Neural progenitor cell (in vitro differentiated cells): Measurements from ENCODE around the gene PPIC. TPM values are rescaled to one million over a fixed set of nuclear protein-coding genes. Genes with fewer than 3 reads are reported as not detected.

Source experiments
- DNase-seq: peaks from one replicate; pipeline ENCODE4 v3.0.0-alpha.2; 2016; ENCODE audit warnings: low spot score
- H2AFZ ChIP-seq: fragments of 200-600 bp; sonication (generic); replicated peaks from 2 replicates; pipeline ENCODE4 v1.6.1; 2016; ENCODE audit warnings: antibody characterized with exemption
- H3F3A ChIP-seq: fragments of 200-600 bp; sonication (generic); 2 replicates; pipeline ENCODE4 v1.6.1; 2016; ENCODE audit warnings: antibody characterized with exemption, low read depth
- H3K27ac ChIP-seq: fragments of 200-600 bp; sonication (generic); 2 replicates; pipeline ENCODE4 v1.5.1; 2016; ENCODE audit warnings: mild to moderate bottlenecking
- H3K27me3 ChIP-seq: fragments of 200-600 bp; sonication (generic); 2 replicates; pipeline ENCODE4 v1.6.1; 2016; ENCODE audit warnings: mild to moderate bottlenecking, moderate library complexity
- H3K36me3 ChIP-seq: fragments of 200-600 bp; sonication (generic); 2 replicates; pipeline ENCODE4 v1.5.1; 2016
- H3K4me1 ChIP-seq: fragments of 200-600 bp; sonication (generic); 2 replicates; pipeline ENCODE4 v1.6.1; 2016; ENCODE audit warnings: mixed run types
- H3K4me2 ChIP-seq: fragments of 200-600 bp; sonication (generic); 2 replicates; pipeline ENCODE4 v1.6.1; 2016
- H3K4me3 ChIP-seq: fragments of 200-600 bp; sonication (generic); 2 replicates; pipeline ENCODE4 v1.5.1; 2016
- H3K79me2 ChIP-seq: fragments of 200-600 bp; sonication (generic); 2 replicates; pipeline ENCODE4 v1.6.1; 2016; ENCODE audit warnings: low read depth
- H3K9ac ChIP-seq: fragments of 200-600 bp; sonication (generic); 2 replicates; pipeline ENCODE4 v1.6.1; 2016
- H3K9me3 ChIP-seq: fragments of 200-600 bp; sonication (generic); 2 replicates; pipeline ENCODE4 v1.5.1; 2016; ENCODE audit warnings: low read depth
- H4K20me1 ChIP-seq: fragments of 200-600 bp; sonication (generic); 2 replicates; pipeline ENCODE4 v1.6.1; 2016; ENCODE audit warnings: low read depth
- H3K27ac Mint-ChIP-seq: 3 replicates; pipeline ENCODE4 v1.8.0; 2021; ENCODE audit warnings: mixed read lengths
- H3K27me3 Mint-ChIP-seq: 2 replicates; pipeline ENCODE4 v1.8.0; 2022; ENCODE audit warnings: low read depth, mild to moderate bottlenecking, inconsistent platforms, moderate library complexity, mixed read lengths; ENCODE audit not compliant: insufficient read depth
- H3K36me3 Mint-ChIP-seq: 3 replicates; pipeline ENCODE4 v1.8.0; 2021; ENCODE audit warnings: mixed read lengths
- H3K4me1 Mint-ChIP-seq: 3 replicates; pipeline ENCODE4 v1.8.0; 2021; ENCODE audit warnings: mixed read lengths
- H3K4me3 Mint-ChIP-seq: 3 replicates; pipeline ENCODE4 v1.8.0; 2021; ENCODE audit warnings: mild to moderate bottlenecking, moderate library complexity, mixed read lengths
- H3K9me3 Mint-ChIP-seq: 3 replicates; pipeline ENCODE4 v1.8.0; 2020; ENCODE audit warnings: mixed read lengths
- EZH2 ChIP-seq: fragments of 200-600 bp; sonication (generic); IDR thresholded peaks from 2 replicates; pipeline ENCODE4 v1.6.1; 2017; ENCODE audit warnings: antibody characterized with exemption, mild to moderate bottlenecking, moderate library complexity
- EZH2phosphoT487 ChIP-seq: fragments of 200-600 bp; sonication (generic); IDR thresholded peaks from 2 replicates; pipeline ENCODE4 v1.6.1; 2017; ENCODE audit warnings: antibody characterized with exemption
- total RNA-seq: library from RNA; depleted of rRNA; stranded (reverse); fragments of >200 nt; gene quantifications from 2 replicates; pipeline ENCODE4 v1.2.3, GENCODE V29; 2015; ENCODE audit warnings: low replicate concordance
- TF ChIP-seq, protein P1 (sequence below): fragments of 200-600 bp; sonication (generic); IDR thresholded peaks from 2 replicates; pipeline ENCODE4 v1.5.1; 2017; ENCODE audit warnings: antibody characterized with exemption, mild to moderate bottlenecking

PPIC gene
- total RNA-seq, 1 donor from 2014 or later, result not detected

DNA sequence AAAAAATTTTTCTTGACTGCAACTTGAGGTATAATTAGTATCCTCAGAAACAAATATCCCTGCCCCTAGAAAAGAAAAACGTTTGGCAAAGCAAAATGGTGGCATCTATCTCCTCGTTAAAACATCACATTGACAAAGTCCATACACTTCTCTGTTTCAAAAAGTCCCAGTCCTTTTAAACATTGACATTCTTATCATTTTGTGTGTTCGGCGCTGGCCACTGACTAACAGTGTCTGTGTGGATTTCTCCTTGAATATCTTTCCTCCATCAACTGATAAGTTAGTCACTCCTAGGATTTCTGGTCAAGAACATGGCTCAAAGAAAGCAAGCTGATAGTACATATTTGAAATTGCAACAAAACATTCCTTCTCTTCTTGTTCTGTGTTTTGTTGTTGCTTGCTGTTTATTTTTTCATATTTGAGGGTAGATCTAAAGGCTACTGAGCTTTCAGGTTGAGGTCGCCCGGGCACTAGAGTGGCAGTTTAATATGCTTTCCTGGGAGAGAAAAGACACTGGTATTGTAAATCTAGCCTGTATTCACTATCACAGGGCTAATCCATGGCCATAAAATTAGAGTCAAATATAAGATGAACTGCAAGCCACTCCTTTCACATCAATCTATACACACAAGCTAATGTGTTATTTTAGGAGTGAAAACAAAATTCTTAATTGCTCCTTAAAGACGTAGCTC is 8.5 kb upstream of the PPIC start:
- Histone ChIP-seq H3K9me3 (no peaks in the 10 kb centered on the region), H3K4me1 (no peaks in the 10 kb centered on the region), H3F3A (no peaks in the 10 kb centered on the region), H3K27ac (no peak overlapping the region), H3K36me3 (no peaks in the 10 kb centered on the region), H2AFZ (no peak overlapping the region), H3K4me2 (no peak overlapping the region), H3K27me3 (peaks cover 16% of the 10 kb centered on the region), H3K4me3 (no peak overlapping the region), H3K79me2 (no peaks in the 10 kb centered on the region), H4K20me1 (no peaks in the 10 kb centered on the region), H3K9ac (no peak overlapping the region)
- Mint-ChIP-seq H3K36me3 (no peaks in the 10 kb centered on the region), H3K9me3 (no peaks in the 10 kb centered on the region), H3K27ac (no peak overlapping the region), H3K4me1 (no peaks in the 10 kb centered on the region), H3K27me3 (no peaks in the 10 kb centered on the region), H3K4me3 (no peak overlapping the region)
- no peak for TF ChIP-seq EZH2phosphoT487
- no peak for DNase-seq

DNA sequence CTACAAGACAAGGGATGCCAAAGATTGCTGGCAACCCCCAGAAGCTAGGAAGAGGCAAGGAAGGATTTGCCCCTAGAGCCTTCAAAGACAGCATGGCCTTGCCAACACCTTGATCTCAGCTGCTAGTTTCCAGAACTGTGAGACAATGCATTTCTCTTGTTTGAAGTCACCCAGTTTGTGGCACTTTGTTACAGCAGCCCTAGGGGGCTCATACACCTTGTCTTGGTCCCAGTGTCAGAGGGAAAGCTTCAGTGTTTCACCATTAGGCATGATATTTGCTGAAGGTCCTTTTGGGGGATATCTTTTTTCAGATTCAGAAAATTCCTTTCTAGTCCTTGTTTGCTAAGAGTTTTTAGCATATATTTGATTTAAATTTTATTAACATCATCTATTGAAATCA is 3.1 kb upstream of the PPIC start:
- Histone ChIP-seq H3K36me3 (no peaks in the 10 kb centered on the region), H3K4me3 (no peak overlapping the region), H3K9ac (no peak overlapping the region), H3F3A (peaks cover 3% of the 10 kb centered on the region), H2AFZ (no peak overlapping the region), H4K20me1 (peaks cover 15% of the 10 kb centered on the region), H3K27ac (no peak overlapping the region), H3K79me2 (no peaks in the 10 kb centered on the region), H3K27me3 (peaks cover 70% of the 10 kb centered on the region), H3K9me3 (no peaks in the 10 kb centered on the region), H3K4me1 (peaks cover 6% of the 10 kb centered on the region), H3K4me2 (no peak overlapping the region)
- no peak for TF ChIP-seq EZH2
- no peak for DNase-seq
- Mint-ChIP-seq H3K36me3 (no peaks in the 10 kb centered on the region), H3K4me1 (peaks cover 6% of the 10 kb centered on the region), H3K9me3 (no peaks in the 10 kb centered on the region), H3K27me3 (peaks cover 25% of the 10 kb centered on the region), H3K27ac (no peak overlapping the region), H3K4me3 (no peak overlapping the region)

DNA sequence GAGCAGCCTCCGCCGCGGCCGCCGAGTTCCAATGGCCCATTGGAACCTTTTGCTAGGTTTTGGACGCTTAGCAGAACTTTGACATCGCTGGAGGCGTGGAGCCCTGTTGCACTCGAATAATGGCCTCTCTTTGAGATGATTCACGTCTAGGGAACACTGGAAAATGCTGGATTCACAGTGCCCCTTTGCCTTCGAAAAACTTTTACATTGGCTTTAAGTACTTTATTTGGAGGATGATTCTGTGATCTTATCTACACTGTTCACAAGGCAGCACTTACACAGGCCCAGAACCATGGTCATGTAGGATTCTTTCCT is 536 bp upstream of the PPIC start:
- H3K9me3 ChIP-seq, result no peaks in the 10 kb centered on the region
- H3K36me3 ChIP-seq, result no peaks in the 10 kb centered on the region
- no peak overlapping the region for H3K9ac ChIP-seq
- peaks cover 81% of the 10 kb centered on the region for H3K27me3 ChIP-seq
- peak overlapping the region; percentile 81 for H3K4me2 ChIP-seq
- H3K27ac Mint-ChIP-seq, result no peak overlapping the region
- no peaks in the 10 kb centered on the region for H3K36me3 Mint-ChIP-seq
- peaks cover 6% of the 10 kb centered on the region for H3K4me1 ChIP-seq
- no peaks in the 10 kb centered on the region for H3K9me3 Mint-ChIP-seq
- H3F3A ChIP-seq, result peaks cover 3% of the 10 kb centered on the region
- peak overlapping the region; percentile 81 for H3K4me3 Mint-ChIP-seq
- H3K27ac ChIP-seq, result no peak overlapping the region
- DNase-seq, result no peak
- peaks cover 6% of the 10 kb centered on the region for H3K4me1 Mint-ChIP-seq
- peaks cover 15% of the 10 kb centered on the region for H4K20me1 ChIP-seq
- TF ChIP-seq EZH2phosphoT487 (peak; percentile 70), EZH2 (peak; percentile 76)
- TF ChIP-seq, protein P1, sequence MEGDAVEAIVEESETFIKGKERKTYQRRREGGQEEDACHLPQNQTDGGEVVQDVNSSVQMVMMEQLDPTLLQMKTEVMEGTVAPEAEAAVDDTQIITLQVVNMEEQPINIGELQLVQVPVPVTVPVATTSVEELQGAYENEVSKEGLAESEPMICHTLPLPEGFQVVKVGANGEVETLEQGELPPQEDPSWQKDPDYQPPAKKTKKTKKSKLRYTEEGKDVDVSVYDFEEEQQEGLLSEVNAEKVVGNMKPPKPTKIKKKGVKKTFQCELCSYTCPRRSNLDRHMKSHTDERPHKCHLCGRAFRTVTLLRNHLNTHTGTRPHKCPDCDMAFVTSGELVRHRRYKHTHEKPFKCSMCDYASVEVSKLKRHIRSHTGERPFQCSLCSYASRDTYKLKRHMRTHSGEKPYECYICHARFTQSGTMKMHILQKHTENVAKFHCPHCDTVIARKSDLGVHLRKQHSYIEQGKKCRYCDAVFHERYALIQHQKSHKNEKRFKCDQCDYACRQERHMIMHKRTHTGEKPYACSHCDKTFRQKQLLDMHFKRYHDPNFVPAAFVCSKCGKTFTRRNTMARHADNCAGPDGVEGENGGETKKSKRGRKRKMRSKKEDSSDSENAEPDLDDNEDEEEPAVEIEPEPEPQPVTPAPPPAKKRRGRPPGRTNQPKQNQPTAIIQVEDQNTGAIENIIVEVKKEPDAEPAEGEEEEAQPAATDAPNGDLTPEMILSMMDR, result no peak
- H3K79me2 ChIP-seq, result no peaks in the 10 kb centered on the region
- peaks cover 38% of the 10 kb centered on the region for H3K27me3 Mint-ChIP-seq
- peak overlapping the region; percentile 62 for H3K4me3 ChIP-seq
- H2AFZ ChIP-seq, result peak overlapping the region; percentile 62

DNA sequence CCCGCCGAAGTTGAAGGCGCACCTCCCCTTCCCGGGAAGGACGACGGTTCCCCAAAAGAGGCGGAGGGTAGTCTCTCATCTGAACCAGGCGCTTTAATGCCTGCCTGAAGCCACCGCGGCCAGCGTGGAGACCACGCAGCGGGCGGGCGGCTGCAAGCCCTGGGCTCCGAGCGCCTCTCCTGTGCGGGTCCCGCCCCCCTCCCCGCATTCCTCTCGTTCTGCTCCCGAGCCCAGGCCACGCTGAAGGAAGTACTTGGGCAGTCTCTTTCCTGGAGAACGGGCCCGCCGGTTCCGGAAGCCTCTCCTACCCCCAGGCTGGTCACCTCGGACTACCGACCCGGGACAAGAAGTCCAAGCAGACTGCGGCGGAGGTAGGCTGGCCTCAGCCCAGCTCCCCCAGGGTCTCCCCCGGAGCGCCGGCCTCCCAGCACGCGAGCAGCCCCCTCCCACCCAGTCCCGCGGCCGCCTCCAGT is 571 bp downstream of the PPIC start:
- H3K27me3 ChIP-seq, result peaks cover 81% of the 10 kb centered on the region

More for the DNA sequence above, 571 bp downstream of the PPIC start:
- H3K36me3 ChIP-seq, result no peaks in the 10 kb centered on the region
- H3K36me3 Mint-ChIP-seq, result no peaks in the 10 kb centered on the region
- peak overlapping the region; percentile 81 for H3K4me2 ChIP-seq
- peaks cover 38% of the 10 kb centered on the region for H3K27me3 Mint-ChIP-seq
- TF ChIP-seq, protein P1, result no peak
- no peak for TF ChIP-seq EZH2
- TF ChIP-seq EZH2phosphoT487, result no peak
- peak; percentile 78 for DNase-seq
- H3K27ac Mint-ChIP-seq, result no peak overlapping the region
- H3F3A ChIP-seq, result peaks cover 3% of the 10 kb centered on the region
- peak overlapping the region; percentile 89 for H3K4me3 Mint-ChIP-seq
- H3K79me2 ChIP-seq, result no peaks in the 10 kb centered on the region
- H3K27ac ChIP-seq, result no peak overlapping the region
- peak overlapping the region; percentile 62 for H3K4me3 ChIP-seq
- peaks cover 6% of the 10 kb centered on the region for H3K4me1 ChIP-seq
- H3K4me1 Mint-ChIP-seq, result peaks cover 6% of the 10 kb centered on the region
- no peaks in the 10 kb centered on the region for H3K9me3 ChIP-seq
- peaks cover 15% of the 10 kb centered on the region for H4K20me1 ChIP-seq
- no peak overlapping the region for H3K9ac ChIP-seq
- no peaks in the 10 kb centered on the region for H3K9me3 Mint-ChIP-seq
- peak overlapping the region; percentile 62 for H2AFZ ChIP-seq
